Renal cortical epithelial cell (primary cell): ENCODE results near the gene LCN15. TPM values are rescaled to one million over a fixed set of nuclear protein-coding genes. Genes with fewer than 3 reads are reported as not detected.

Experiments used
- DNase-seq: peaks from one replicate; pipeline ENCODE4 v3.0.0-alpha.2; 2011; ENCODE audit warnings: low read depth
- total RNA-seq: library from RNA; depleted of rRNA; stranded (reverse); fragments of >200 nt; gene quantifications from 2 replicates; pipeline ENCODE4 v1.2.3, GENCODE V29; 2014

The LCN15 gene
- total RNA-seq, 1 donor from 2014 or later = not detected

GRCh38 chr9:136740971-136741882 is 23.1 kb downstream of the LCN15 start:
- DNase-seq = no peak

GRCh38 chr9:136740491-136740890 is 23.8 kb downstream of the LCN15 start:
- DNase-seq = no peak

GRCh38 chr9:136740069-136740468 is 24.2 kb downstream of the LCN15 start:
- DNase-seq = no peak

GRCh38 chr9:136739509-136739908 is 24.8 kb downstream of the LCN15 start:
- DNase-seq = no peak

GRCh38 chr9:136738960-136739359 is 25.4 kb downstream of the LCN15 start:
- no peak for DNase-seq

GRCh38 chr9:136735812-136736480 is 28.4 kb downstream of the LCN15 start:
- DNase-seq = no peak

GRCh38 chr9:136734837-136735496 is 29.4 kb downstream of the LCN15 start:
- no peak for DNase-seq

GRCh38 chr9:136733611-136734010 is 30.7 kb downstream of the LCN15 start:
- DNase-seq = no peak

- DNase-seq = no peak
Measured at GRCh38 chr9:136732444-136733178, 31.7 kb downstream of the LCN15 start.

GRCh38 chr9:136729926-136730325 is 34.4 kb downstream of the LCN15 start:
- DNase-seq = no peak

GRCh38 chr9:136729144-136729543 is 35.2 kb downstream of the LCN15 start:
- no peak for DNase-seq

GRCh38 chr9:136728548-136729123 is 35.7 kb downstream of the LCN15 start:
- DNase-seq = no peak

- peak; percentile 35 for DNase-seq
Measured at GRCh38 chr9:136728080-136728547, 36.2 kb downstream of the LCN15 start.

GRCh38 chr9:136726631-136727191 is 37.6 kb downstream of the LCN15 start:
- peak; percentile 22 for DNase-seq

GRCh38 chr9:136726118-136726517 is 38.2 kb downstream of the LCN15 start:
- DNase-seq = peak; percentile 24

GRCh38 chr9:136725612-136726011 is 38.7 kb downstream of the LCN15 start:
- DNase-seq = peak; percentile 62

GRCh38 chr9:136724772-136725171 is 39.5 kb downstream of the LCN15 start:
- no peak for DNase-seq

GRCh38 chr9:136723989-136724388 is 40.3 kb downstream of the LCN15 start:
- no peak for DNase-seq

- DNase-seq = no peak
Measured at GRCh38 chr9:136723362-136723976, 40.8 kb downstream of the LCN15 start.

- no peak for DNase-seq
Measured at GRCh38 chr9:136722969-136723356, 41.4 kb downstream of the LCN15 start.
